ENCODE data around the gene QSOX2. TPM values are rescaled to one million over a fixed set of nuclear protein-coding genes. Genes with fewer than 3 reads are reported as not detected.

The QSOX2 gene
- total RNA-seq, 1 experiment from 2014 or later: 34.6 TPM

GRCh38 chr9:136201609-136202453 lies 43.8 kb downstream of the QSOX2 start:
- no peaks in the 10 kb centered on the region for H3K9me2 ChIP-seq (ENCODE audit: insufficient read depth)
- H3K4me2 ChIP-seq: no peak overlapping the region
- H3K27me3 ChIP-seq (ENCODE audit: insufficient read depth, low read depth): no peaks in the 10 kb centered on the region
- no peak for DNase-seq
- peaks cover 3% of the 10 kb centered on the region for H3K4me1 ChIP-seq (replicated peaks; ENCODE audit: insufficient read depth)
- intact Hi-C loops (cut with micrococcal nuclease; ENCODE audit: unreplicated experiment): no loop called here
- H3K9me3 ChIP-seq (ENCODE audit: insufficient read depth, low read depth): no peaks in the 10 kb centered on the region
- ChIA-PET POLR2A (ENCODE audit: unreplicated experiment) (no interaction called here), CTCF (interaction anchor here (0.8 kb wide), 1 partner anchor 97 kb away, joined by 5 read pairs; no protein-coding TSS in a partner anchor)
- H3K4me3 ChIP-seq: no peak overlapping the region
- no peaks in the 10 kb centered on the region for H3K79me2 ChIP-seq (ENCODE audit: low read depth)
- BruUV-seq (replicated peaks): no TSS peak
- H3F3A ChIP-seq (ENCODE audit: insufficient read depth, low read depth): no peaks in the 10 kb centered on the region
- no peak overlapping the region for H3K27ac ChIP-seq
- H2AFZ ChIP-seq: no peak overlapping the region
- TF ChIP-seq CTCF (conservative IDR thresholded peaks at IDR 0.05): no peak
- peaks cover 6% of the 10 kb centered on the region; the same call in 1 of the 2 replicates for H4K20me1 ChIP-seq (ENCODE audit: insufficient read depth)
- no peaks in the 10 kb centered on the region for H3K36me3 ChIP-seq (ENCODE audit: low read depth)

GRCh38 chr9:136201174-136201573 lies 44.4 kb downstream of the QSOX2 start:
- peaks cover 10% of the 10 kb centered on the region for H3K4me1 ChIP-seq (replicated peaks; ENCODE audit: insufficient read depth)
- POLR2A ChIA-PET (ENCODE audit: unreplicated experiment): no interaction called here
- BruUV-seq (replicated peaks): no TSS peak
- intact Hi-C loops (cut with micrococcal nuclease; ENCODE audit: unreplicated experiment): no loop called here
- no peak overlapping the region for H3K27ac ChIP-seq
- no peaks in the 10 kb centered on the region for H3K79me2 ChIP-seq (ENCODE audit: low read depth)
- no peaks in the 10 kb centered on the region for H3F3A ChIP-seq (ENCODE audit: insufficient read depth, low read depth)
- no peak overlapping the region for H3K4me3 ChIP-seq
- peaks cover 6% of the 10 kb centered on the region; the same call in 1 of the 2 replicates for H4K20me1 ChIP-seq (ENCODE audit: insufficient read depth)
- no peaks in the 10 kb centered on the region for H3K9me2 ChIP-seq (ENCODE audit: insufficient read depth)
- no peaks in the 10 kb centered on the region for H3K9me3 ChIP-seq (ENCODE audit: insufficient read depth, low read depth)
- H3K27me3 ChIP-seq (ENCODE audit: insufficient read depth, low read depth): peaks cover 3% of the 10 kb centered on the region; the same call in 1 of the 2 replicates
- H3K36me3 ChIP-seq (ENCODE audit: low read depth): no peaks in the 10 kb centered on the region
- DNase-seq: no peak
- no peak overlapping the region for H3K4me2 ChIP-seq
- no peak for TF ChIP-seq CTCF (conservative IDR thresholded peaks at IDR 0.05)
- no peak for TF ChIP-seq EZH2 (IDR thresholded peaks at IDR 0.05; ENCODE audit: low read depth)
- no peak overlapping the region for H2AFZ ChIP-seq
- CTCF ChIA-PET: no interaction called here

- intact Hi-C loops (cut with micrococcal nuclease; ENCODE audit: unreplicated experiment): no loop called here
- H4K20me1 ChIP-seq (ENCODE audit: insufficient read depth): peaks cover 1% of the 10 kb centered on the region; the same call in 1 of the 2 replicates
- ChIA-PET POLR2A (ENCODE audit: unreplicated experiment) (no interaction called here), CTCF (no interaction called here)
- H2AFZ ChIP-seq: no peak overlapping the region
- H3K27ac ChIP-seq: no peak overlapping the region
- no peak for DNase-seq
- no peaks in the 10 kb centered on the region for H3K9me2 ChIP-seq (ENCODE audit: insufficient read depth)
- no TSS peak for BruUV-seq (replicated peaks)
- no peaks in the 10 kb centered on the region for H3K79me2 ChIP-seq (ENCODE audit: low read depth)
- H3K27me3 ChIP-seq (ENCODE audit: insufficient read depth, low read depth): peaks cover 8% of the 10 kb centered on the region; the same call in 1 of the 2 replicates
- no peaks in the 10 kb centered on the region for H3K36me3 ChIP-seq (ENCODE audit: low read depth)
- no peak for TF ChIP-seq EZH2 (IDR thresholded peaks at IDR 0.05; ENCODE audit: low read depth)
- no peak for TF ChIP-seq CTCF (conservative IDR thresholded peaks at IDR 0.05)
- H3F3A ChIP-seq (ENCODE audit: insufficient read depth, low read depth): no peaks in the 10 kb centered on the region
- H3K4me2 ChIP-seq: no peak overlapping the region
- no peaks in the 10 kb centered on the region for H3K9me3 ChIP-seq (ENCODE audit: insufficient read depth, low read depth)
- H3K4me1 ChIP-seq (replicated peaks; ENCODE audit: insufficient read depth): peaks cover 12% of the 10 kb centered on the region
- H3K4me3 ChIP-seq: no peak overlapping the region
Observed at GRCh38 chr9:136200424-136200823, 45.2 kb downstream of the QSOX2 start.
